Peyer's patch (tissue), 4 donors: ENCODE data around the gene SPDYE1.
"Not testable (repeated sequence)": the region's sequence is repeated elsewhere in the genome, so short reads cannot be mapped to it uniquely, and the experiment has no call there.

Source experiments
- CTCF ChIP-seq, 6 experiments: fragments of 450-650 bp in 4 of 6; fragments of 200-600 bp in 2 of 6; sonication (generic) in 1 of 6; IDR thresholded peaks; one replicate each; pipeline ENCODE4 v1.5.1; 2017 to 2019; ENCODE audit warnings: antibody characterized with exemption in 6 of 6, mild to moderate bottlenecking in 3 of 6, moderate library complexity in 1 of 6
- POLR2A ChIP-seq, 2 donors: fragments of 450-650 bp; IDR thresholded peaks; one replicate each; pipeline ENCODE4 v1.5.1; 2017; ENCODE audit warnings: antibody characterized with exemption in 2 of 2, mild to moderate bottlenecking in 2 of 2, moderate library complexity in 2 of 2

GRCh38 chr7:43970698-43971097, 27.0 kb upstream of the SPDYE1 start:
- not testable (repeated sequence) for TF ChIP-seq CTCF, POLR2A (IDR thresholded peaks at IDR 0.05)
